HG02852 (cell line): ENCODE results near the gene FADS3.
A peak's percentile ranks its signal among the peaks of the same experiment; 100 is the strongest.

Experiments
- ATAC-seq: cut with Tn5 transposase; IDR thresholded peaks from one replicate; pipeline ENCODE4 v1.9.1; 2021; ENCODE audit warnings: mild to moderate bottlenecking, moderate library complexity; ENCODE audit not compliant: unreplicated experiment

Gene FADS3

DNA sequence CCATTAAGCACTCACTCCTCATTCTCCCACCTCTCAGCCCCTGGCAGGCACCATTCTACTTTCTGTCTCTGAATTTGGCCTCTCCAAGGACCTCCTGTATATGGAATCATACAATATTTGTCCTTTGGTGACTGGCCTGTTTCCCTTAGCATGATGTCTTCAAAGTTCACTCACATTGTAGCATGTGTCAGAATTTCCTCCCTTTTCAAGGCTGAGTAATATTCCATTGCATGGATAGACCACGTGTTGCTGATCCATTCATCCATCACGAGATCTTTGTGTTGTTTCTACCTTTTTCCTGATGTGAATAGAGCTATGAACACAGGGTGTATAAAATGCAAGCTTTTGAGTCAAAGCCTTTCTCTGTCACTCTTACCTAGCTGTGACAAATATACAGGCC lies 51.6 kb downstream of the FADS3 start:
- ATAC-seq: no peak

DNA sequence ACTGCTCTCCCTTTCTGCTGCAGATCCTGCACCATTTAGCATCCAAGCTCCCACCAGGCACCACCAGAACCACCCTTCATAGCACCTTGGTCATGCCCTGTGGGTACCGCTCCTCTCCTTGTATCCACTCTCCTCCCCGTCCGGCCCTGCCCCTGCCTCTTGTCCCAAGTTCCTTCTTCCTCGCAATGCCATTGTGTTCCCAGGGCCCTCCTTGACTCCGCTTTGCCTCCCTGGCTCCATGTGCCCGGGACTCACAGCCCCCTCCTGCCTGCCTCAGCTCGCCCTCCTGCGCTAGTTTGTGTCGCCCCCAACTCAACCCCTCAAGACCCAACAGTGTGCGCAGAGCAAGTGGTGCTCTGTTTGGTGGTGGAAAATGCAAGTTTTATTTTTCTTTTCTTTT lies 52.4 kb downstream of the FADS3 start:
- no peak for ATAC-seq

DNA sequence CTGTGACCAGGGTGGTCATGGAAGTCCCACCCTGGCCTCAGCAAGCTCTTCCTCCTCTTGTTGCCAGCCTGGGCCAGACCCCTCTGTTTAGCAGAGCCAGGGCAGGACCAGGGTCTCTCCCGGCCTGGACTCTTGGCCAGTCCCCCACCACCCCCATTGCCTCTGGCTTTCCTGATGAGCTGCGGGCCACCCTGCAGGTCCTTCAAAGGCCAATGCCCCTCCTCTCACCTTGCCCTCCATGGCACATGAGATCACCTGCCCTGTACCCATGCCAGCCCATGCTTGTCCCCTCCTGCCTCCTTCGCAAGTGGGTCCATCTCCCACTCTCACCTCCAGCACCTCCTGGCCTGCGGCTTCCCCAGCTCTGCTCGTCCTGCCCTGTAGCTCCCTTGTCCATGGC lies 52.8 kb downstream of the FADS3 start:
- no peak for ATAC-seq

DNA sequence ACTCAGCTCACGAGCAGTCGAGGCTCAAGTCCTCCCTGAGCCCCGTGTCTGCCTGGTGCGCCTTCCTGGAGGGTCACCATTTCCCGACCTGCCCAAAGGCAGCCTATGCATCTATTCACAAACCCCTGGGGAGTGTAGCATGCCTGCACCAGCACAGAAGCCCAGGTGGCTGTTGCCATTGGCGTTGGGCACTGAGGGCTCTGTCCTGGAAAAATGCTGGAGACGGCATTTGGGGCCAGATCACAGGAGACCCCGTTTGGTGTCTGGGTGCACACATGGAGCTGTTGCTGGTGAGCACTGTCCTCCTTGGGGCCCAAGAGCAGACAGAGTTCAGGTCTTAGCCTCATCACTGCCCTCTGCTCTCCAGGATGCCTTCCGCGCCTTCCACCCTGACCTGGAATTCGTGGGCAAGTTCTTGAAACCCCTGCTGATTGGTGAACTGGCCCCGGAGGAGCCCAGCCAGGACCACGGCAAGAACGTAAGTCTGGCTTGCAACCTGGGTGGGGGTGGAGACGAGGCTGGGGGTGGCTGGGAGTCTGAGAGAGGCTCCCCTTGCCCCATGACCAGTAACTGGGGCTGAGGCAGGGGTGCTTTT lies 53.8 kb downstream of the FADS3 start:
- ATAC-seq: no peak

DNA sequence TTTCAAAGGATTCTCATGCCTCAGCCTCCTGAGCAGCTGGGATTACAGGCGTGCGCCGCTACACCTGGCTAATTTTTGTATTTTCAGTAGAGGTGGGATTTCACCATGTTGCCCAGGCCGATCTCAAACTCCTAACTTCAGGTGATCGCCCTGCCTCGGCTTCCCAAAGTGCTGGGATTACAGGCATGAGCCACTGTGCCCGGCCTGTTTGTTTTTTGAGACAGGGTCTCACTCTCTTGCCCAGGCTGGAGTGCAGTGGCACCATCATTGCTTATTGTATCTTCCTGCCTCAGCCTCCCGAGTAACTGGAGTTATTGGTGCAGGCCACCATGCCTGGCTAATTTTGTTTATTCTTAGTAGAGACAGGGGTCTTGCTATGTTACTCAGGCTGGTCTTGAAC lies 55.2 kb downstream of the FADS3 start:
- ATAC-seq: no peak

DNA sequence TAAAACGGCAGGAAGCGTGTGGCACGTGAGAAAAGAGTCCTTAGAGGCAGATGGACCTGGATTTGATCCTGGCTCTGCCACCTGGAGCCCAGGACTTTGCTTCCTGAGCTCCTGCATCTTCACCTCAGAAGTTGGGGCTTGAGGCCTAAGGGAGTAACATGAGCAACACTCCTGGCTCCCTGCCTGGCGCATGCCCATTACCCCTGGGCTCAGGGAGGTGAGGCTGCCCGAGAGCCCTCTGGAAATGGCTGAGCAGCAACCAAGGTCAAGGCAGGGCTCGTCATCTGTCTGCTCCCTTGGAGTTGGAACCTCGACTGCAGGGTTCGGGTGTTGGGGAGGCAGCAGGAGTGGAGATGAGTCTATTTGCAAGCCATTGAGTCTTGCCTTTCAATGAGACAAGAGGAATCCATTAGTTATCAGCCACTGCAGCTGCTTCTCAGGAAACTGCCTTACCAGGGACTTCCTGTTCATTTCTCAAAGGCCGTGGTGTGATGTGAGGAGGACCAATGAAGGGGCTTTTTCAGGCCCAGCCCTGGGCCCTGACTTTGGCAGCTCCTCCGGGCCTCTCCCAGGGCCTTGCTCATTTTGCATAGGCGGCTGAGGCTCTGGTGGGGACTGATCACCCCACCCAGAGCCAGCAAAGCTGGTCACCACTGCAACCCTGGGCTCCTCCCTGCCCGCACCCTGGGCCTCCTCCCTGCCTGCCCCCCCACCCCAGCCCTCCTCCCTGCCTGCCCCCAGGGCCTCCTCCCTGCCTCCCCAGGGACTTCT lies 56.9 kb downstream of the FADS3 start:
- ATAC-seq: peak; percentile 92

DNA sequence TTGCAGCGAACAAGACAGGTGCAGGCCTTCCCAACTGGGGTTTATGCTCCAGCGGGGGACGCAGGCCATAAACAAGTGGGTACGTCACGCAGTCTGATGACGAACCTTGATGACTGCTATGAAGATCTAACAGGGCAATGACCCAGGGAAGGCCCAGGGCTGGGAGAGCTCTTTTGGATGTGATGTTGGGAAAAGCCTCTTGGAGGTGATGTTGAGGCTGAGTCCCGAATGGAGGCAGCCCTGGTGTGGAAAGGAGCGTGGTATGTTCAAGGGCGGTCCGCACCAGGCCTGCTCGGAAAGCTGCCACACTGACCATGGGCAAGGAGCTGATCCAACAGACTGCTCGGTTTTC lies 57.4 kb downstream of the FADS3 start:
- ATAC-seq: no peak

DNA sequence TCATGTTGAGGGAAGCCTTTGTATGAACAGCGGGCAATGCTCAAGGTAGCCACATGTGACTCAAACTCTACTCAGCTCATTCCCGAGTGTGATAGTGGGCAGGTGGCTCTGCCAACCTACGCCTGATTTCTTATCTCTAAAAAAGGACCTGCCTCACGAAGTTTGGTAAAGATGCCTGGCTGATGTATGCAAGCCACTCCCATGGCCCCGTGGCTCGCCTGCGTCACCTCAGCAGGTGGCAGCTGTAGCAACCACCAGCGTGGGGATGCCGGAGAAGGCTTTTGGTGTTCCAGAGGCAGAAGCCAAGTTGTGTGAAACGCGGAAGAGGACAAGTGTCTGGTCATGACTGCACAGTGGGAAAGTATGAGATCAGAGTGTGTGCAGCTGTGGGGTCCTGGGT lies 57.9 kb downstream of the FADS3 start:
- ATAC-seq: no peak

DNA sequence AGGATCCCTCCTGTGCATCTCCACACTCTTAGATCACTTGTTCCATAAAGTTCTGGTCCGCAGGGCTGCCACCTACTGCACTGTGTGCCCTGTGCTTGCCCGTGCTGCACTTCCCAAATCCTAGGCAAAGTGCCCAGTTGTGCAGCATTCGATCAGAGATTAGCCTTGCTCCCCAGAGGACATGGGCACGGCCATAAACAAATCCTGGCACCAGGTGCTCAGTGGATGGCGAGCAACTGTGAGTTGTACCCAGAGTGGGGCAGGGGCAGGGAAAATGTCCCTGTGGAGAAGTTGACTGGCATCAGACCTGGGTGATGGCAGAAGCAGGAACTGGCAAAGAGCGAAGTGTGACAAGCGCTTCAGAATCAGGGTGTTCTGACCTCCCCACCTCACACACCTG lies 58.6 kb downstream of the FADS3 start:
- ATAC-seq: no peak

DNA sequence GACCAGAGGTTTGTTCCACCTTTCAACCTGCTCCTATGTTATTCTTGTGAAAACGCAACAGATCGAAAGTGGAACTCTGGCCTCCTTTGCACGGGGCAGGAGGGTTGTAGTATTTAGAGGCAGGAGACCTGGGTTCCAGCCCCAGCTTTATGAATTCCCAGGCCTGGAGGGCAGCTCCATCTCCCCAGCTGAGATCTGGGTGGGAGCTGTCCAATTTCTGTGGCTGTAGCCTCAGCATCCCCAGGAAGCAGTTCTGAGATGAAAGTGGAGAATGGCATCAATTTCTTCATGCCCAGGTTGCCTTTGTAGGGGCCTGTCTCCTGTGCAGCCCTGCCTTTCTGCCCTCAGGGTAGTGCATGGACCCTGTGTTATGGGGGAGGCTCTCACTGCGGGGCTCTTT lies 59.1 kb downstream of the FADS3 start:
- ATAC-seq: no peak

DNA sequence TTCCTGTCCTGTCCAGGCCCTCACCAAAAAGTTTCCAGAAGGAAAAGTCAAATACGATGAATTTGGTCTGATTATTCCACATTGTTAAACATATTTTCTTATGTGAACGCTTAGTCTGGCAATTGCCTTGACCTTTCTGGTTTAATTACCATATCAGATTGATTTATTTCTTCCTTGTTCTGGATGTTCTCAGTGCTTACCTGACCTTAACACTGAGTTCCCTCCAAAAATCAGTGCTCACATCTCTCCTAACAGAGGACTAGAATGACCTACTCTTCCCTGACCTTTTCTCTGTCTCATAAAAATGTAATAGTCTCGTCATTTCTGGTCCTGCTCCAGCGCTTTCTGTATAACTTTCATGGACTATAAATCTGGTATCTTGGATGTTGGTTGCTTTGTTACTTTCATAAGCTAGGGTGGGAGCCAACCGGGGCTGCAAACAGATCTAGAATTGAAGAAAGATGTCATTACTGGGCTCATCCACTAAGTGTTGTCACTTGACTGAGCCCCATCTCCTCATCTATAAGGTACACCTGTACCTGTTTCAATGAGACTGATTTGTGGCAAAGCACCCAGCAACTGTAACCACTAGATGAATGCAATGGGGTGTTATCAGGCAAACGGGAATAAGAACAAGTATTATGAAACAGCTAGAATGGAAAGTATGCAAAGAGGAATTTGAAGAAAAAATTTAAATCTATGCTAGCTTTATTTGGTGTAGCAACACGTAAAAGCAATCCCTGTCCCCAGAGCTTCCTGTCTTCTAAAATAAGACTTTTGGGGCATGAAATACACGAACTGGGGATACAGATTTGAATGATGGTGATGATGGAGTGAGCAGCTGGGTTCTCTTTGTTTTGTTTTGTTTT lies 60.9 kb downstream of the FADS3 start:
- ATAC-seq: no peak

DNA sequence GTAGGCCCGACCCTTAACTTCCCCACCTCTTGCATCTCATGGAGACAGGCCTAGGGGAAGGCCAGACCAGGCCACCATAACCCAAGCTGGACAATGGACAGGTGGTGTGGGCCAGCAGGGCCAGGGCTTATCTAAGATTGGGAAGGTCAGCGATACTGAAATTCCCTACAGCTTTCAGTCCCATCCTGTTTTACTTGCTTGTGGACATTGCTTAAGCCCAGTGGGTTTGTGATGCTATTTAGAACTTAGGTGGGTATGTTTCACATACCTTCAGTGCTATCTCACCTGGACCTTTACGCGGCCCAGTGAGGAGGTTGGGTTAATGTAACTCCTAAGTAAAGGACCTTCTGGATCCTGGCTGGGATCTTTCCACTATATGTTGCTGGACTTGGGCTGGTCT lies 61.5 kb downstream of the FADS3 start:
- ATAC-seq: no peak

DNA sequence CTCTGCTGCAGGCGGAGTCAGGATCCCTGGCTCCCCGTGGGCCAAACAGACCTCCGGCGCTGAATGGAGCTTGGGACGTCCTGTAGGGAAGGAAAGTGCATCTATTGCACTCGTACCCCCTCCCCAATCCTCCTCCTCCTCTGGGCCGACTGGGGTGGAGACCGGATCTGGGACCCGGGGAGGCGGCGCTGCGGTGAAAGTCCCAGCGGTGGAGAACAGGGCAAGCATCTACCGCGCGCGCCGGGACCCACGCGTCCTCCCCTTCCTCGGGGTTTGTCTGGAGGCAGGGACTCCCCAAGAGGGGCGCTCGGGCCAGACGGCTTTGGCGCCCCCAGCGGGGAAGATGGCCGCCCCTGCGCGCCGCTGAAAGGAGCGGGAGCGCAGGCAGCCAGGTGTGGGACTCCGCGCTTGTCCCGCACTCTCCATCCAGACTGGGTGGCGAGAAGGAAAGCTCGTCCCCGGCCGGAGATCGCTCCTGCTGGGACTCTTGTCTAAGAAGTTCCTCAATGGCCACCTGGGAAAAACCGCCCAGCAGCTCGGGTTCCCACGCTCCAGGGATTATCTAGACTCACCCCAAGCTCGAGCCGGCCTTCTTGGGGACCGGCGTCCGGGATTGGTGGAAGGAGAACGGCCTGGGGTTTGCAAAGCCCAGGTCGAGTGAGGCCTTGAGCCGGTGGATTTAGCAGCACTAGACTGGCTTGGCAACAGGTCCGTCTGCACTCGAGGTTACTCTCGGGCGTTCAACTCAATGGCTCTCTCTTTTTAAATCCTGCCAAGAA lies 62.5 kb downstream of the FADS3 start:
- peak; percentile 36 for ATAC-seq

DNA sequence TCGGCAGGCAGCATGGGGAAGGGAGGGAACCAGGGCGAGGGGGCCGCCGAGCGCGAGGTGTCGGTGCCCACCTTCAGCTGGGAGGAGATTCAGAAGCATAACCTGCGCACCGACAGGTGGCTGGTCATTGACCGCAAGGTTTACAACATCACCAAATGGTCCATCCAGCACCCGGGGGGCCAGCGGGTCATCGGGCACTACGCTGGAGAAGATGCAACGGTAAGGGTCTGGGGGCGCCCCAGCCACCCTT lies 63.0 kb downstream of the FADS3 start:
- ATAC-seq: peak; percentile 5

DNA sequence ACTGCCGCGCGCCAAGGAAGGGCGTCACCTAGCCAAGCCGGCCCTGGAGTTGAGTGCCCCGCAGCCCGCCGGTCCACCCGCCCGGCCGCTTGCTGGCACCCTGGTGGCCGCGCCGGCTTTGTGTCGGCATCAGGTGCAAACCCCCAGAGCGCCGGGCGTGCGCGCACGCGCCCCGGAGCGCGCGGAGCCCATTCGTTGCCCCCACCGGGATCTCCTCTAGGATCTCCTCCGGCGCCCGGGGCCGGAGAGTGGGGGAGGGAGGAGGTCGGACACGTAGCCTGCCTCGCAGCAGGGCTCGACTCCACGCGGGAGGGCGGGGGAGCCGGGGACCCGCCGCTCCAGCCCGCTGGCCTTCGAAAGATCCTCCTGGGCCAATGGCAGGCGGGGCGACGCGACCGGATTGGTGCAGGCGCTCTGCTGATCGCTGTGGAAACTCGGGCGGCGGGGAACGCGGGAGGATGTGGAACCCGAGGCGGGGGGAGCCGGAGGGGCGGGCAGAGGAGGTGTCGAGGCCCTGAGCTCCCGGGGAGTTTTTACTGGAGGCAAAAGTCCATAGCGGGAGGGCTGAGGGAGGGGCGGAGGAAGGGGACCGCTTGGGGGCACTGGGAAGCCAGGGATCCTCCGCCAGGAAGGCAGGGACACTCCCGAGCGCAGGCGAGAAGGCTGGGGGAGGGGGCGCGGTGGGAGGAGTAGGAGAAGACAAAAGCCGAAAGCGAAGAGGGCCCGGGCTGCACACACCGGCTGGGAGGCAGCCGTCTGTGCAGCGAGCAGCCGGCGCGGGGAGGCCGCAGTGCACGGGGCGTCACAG lies 63.6 kb downstream of the FADS3 start, which contains the start of gene FADS2:
Gene FADS2, plus strand, starts transcription at position 730 of the 808 bp plus-strand sequence. CDS start 91 bp downstream, outside the sequence.
- peak; percentile 76 for ATAC-seq

DNA sequence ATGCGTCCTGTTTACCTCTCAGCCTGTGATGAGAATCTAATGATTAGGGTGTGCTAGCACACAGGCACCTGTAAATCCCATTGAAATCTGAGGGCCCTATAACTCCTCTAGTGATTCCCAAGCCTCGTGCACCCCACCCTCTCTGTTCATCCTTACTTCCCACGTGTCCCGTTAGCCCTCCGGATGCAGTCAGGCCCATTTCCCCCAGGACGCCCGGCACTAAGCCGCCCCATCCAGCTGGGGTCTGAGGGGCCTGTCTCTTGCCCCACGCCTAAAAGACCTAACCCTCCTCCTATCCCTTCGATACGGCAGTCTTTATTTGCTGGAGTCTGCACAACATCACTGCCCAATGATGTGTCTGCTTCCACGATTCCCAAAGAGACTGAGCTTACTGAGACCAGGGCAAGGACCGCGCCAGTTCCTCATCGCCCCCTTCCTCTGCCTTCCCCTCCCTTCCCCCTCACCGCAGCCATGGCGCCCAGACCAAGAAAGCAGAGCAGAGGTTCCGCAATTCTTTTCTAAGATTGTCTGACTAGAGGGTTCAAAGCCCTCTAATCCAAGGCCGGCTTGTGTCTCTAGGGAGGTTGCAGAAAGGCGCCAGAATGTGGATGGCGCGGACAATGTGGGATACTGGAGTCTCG lies 64.3 kb downstream of the FADS3 start:
- ATAC-seq: peak; percentile 4
